SK-N-SH (cell line): Measurements from ENCODE around the gene DGKE. TPM values are rescaled to one million over a fixed set of nuclear protein-coding genes. Genes with fewer than 3 reads are reported as not detected.

Experiments
- CTCF ChIA-PET: fragments of 300-600, 350-600 bp; formaldehyde crosslinking; extraction: SDS; loops from one replicate; lab custom pipeline; 2021; lab: Yijun Ruan, JAX
- POLR2A ChIA-PET: fragments of 350-600 bp; sonication (Branson Sonifier 250); formaldehyde crosslinking; extraction: SDS; loops from one replicate; lab custom pipeline; 2020; ENCODE audit warnings: antibody characterized with exemption, inconsistent platforms; lab: Yijun Ruan, JAX
- DNase-seq: peaks from one replicate; pipeline ENCODE4 v3.0.0; 2012
- H2AFZ ChIP-seq: fragments of 200-600 bp; sonication (generic); 2 replicates; pipeline ENCODE4 v1.8.1; 2016; ENCODE audit warnings: antibody characterized with exemption, mild to moderate bottlenecking, low read depth
- H3F3A ChIP-seq: fragments of 200-600 bp; sonication (generic); replicated peaks from 2 replicates; pipeline ENCODE3; 2016; ENCODE audit warnings: antibody characterized with exemption, mild to moderate bottlenecking; ENCODE audit not compliant: insufficient read depth
- H3K27ac ChIP-seq, 2 experiments: fragments of 200-500 bp in 1 of 2; fragments of 200-600 bp in 1 of 2; sonication (Bioruptor generic) in 1 of 2; sonication (generic), shearing (Covaris generic) in 1 of 2; 2 replicates each; pipeline versions ENCODE4 v1.5.1 to v1.6.1; 2014 to 2016; ENCODE audit warnings: low read depth in 2 of 2, inconsistent platforms in 1 of 2, low read length in 1 of 2, mild to moderate bottlenecking in 1 of 2, mixed read lengths in 1 of 2
- H3K27me3 ChIP-seq: fragments of 200-600 bp; sonication (generic), shearing (Covaris generic); 2 replicates; pipeline ENCODE4 v1.6.1; 2016; ENCODE audit warnings: mixed run types; ENCODE audit not compliant: insufficient read depth
- H3K36me3 ChIP-seq, 2 experiments: fragments of 200-500 bp in 1 of 2; fragments of 200-600 bp in 1 of 2; sonication (Bioruptor generic) in 1 of 2; sonication (generic) in 1 of 2; replicated peaks in 1 of 2; 2 replicates each; pipeline versions ENCODE3 to v1.5.1; 2014 to 2016; ENCODE audit warnings: low read length in 1 of 2, mild to moderate bottlenecking in 1 of 2; ENCODE audit not compliant: insufficient read depth in 2 of 2, control insufficient read depth in 1 of 2
- H3K4me1 ChIP-seq, 2 experiments: fragments of 200-500 bp in 1 of 2; fragments of 200-600 bp in 1 of 2; sonication (Bioruptor generic) in 1 of 2; sonication (generic), shearing (Covaris generic) in 1 of 2; 2 replicates each; pipeline versions ENCODE4 v1.5.1 to v1.6.1; 2014 to 2016; ENCODE audit warnings: low read depth in 1 of 2, low read length in 1 of 2, mixed run types in 1 of 2; ENCODE audit not compliant: insufficient read depth in 2 of 2, control insufficient read depth in 1 of 2
- H3K4me2 ChIP-seq: fragments of 200-600 bp; sonication (generic), shearing (Covaris generic); 2 replicates; pipeline ENCODE4 v1.6.1; 2017; ENCODE audit warnings: mixed run types
- H3K4me3 ChIP-seq, 2 experiments: fragments of 200-500 bp in 1 of 2; fragments of 200-600 bp in 1 of 2; sonication (Bioruptor generic) in 1 of 2; sonication (generic), shearing (Covaris generic) in 1 of 2; 2 replicates each; pipeline versions ENCODE4 v1.5.1 to v1.8.1; 2014 to 2016; ENCODE audit warnings: low read depth in 2 of 2, inconsistent platforms in 1 of 2, low read length in 1 of 2, mild to moderate bottlenecking in 1 of 2, mixed read lengths in 1 of 2, moderate library complexity in 1 of 2
- H3K79me2 ChIP-seq: fragments of 200-600 bp; sonication (generic); 2 replicates; pipeline ENCODE4 v1.8.1; 2017; ENCODE audit warnings: mild to moderate bottlenecking; ENCODE audit not compliant: insufficient read depth
- H3K9ac ChIP-seq: fragments of 200-600 bp; sonication (generic); 2 replicates; pipeline ENCODE4 v1.6.1; 2017; ENCODE audit warnings: mixed run types
- H3K9me2 ChIP-seq: fragments of 200-600 bp; sonication (generic); 2 replicates; pipeline ENCODE4 v1.6.1; 2017; ENCODE audit warnings: mixed run types
- H3K9me3 ChIP-seq: fragments of 200-600 bp; sonication (generic); 2 replicates; pipeline ENCODE4 v1.6.1; 2017; ENCODE audit warnings: mixed run types, mild to moderate bottlenecking, moderate library complexity
- H4K20me1 ChIP-seq: fragments of 200-600 bp; sonication (generic); 2 replicates; pipeline ENCODE4 v1.6.1; 2017; ENCODE audit warnings: mild to moderate bottlenecking, mixed run types; ENCODE audit not compliant: insufficient read depth
- CHD2 ChIP-seq: fragments of 150-350 bp; IDR thresholded peaks from 2 replicates; pipeline ENCODE4 v1.6.1; 2018; ENCODE audit warnings: low read length; ENCODE audit not compliant: partially characterized antibody
- FOXJ3 ChIP-seq: sonication (generic); formaldehyde crosslinking; IDR thresholded peaks from 2 replicates; pipeline ENCODE4 v1.5.1; 2020; ENCODE audit warnings: mild to moderate bottlenecking, missing genetic modification reagents
- GATA2 ChIP-seq: sonication (generic); formaldehyde crosslinking; IDR thresholded peaks from 2 replicates; pipeline ENCODE4 v1.5.0; 2020; ENCODE audit warnings: mild to moderate bottlenecking, missing genetic modification reagents
- JUND ChIP-seq: IDR thresholded peaks from 2 replicates; pipeline ENCODE4 v1.4.0; 2012
- RCOR1 ChIP-seq: fragments of 150-350 bp; IDR thresholded peaks from 2 replicates; pipeline ENCODE4 v1.6.1; 2017; ENCODE audit warnings: antibody characterized with exemption, low read length
- TAF1 ChIP-seq: IDR thresholded peaks from 2 replicates; pipeline ENCODE4 v1.6.1; 2012; ENCODE audit warnings: low read depth, mild to moderate bottlenecking, low read length, moderate library complexity, borderline replicate concordance
- TCF12 ChIP-seq: IDR thresholded peaks from 2 replicates; pipeline ENCODE4 v1.4.0; 2012
- WGBS: methylation state at CpG from one replicate; pipeline ENCODE4 v1.1.6; 2017; ENCODE audit warnings: low lambda C conversion rate; 5-methylcytosine and 5-hydroxymethylcytosine counted together
- polyA plus RNA-seq, 3 experiments: library from polyadenylated mRNA; depleted of rRNA; stranded (reverse); fragments of >200 nt; gene quantifications; 2 replicates each; pipeline ENCODE4 v1.2.3, GENCODE V29; 2012
- TF ChIP-seq, protein P1 (sequence below): IDR thresholded peaks from 2 replicates; pipeline ENCODE4 v1.4.0; 2012; ENCODE audit warnings: low read depth, borderline replicate concordance
- TF ChIP-seq, protein P2 (sequence below): fragments of 150-350 bp; IDR thresholded peaks from 2 replicates; pipeline ENCODE4 v1.6.1; 2017; ENCODE audit warnings: antibody characterized with exemption, low read length, low read depth, borderline replicate concordance

DGKE gene
- polyA plus RNA-seq, 1 of the 3 experiments (the other 2 are of a cell fraction), result 2.4 TPM

DNA sequence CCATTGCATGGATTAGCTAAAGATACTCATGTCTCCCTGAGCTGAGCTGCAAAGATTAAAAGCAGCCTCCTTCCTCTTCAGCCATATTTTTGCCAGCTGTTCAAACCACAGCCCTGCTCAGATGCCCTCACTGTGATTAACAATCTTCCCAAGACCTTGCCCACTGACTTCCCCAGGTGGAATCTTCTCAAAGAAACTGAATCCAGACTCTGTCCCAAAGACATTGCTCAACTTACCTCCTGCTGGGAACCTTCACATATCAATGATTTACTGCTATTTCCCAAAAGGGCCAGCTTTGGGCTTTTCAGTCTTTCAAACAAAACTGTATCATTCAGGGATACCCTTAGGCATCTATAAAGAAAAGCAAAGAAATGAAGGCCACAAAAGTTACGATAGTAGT is 9.4 kb upstream of the DGKE start:
- ChIA-PET POLR2A (interaction anchor here (1.4 kb wide), 1 partner anchor 89 kb away, joined by 4 read pairs; the partner anchor contains the start of gene TRIM25), CTCF (interaction anchor here (0.7 to 15.9 kb wide), 5 partner anchors 20 to 136 kb away, joined by 3 to 251 read pairs (median 5); partner anchors contain the start of gene COIL)
- no peaks in the 10 kb centered on the region for H3K9me2 ChIP-seq
- no peaks in the 10 kb centered on the region; a peak in 1 of 4 replicates for H3K4me1 ChIP-seq
- TF ChIP-seq TAF1 (no peak), TCF12 (no peak), RCOR1 (no peak), GATA2 (CRISPR knock-in tag) (no peak), CHD2 (no peak), JUND (no peak)
- TF ChIP-seq, protein P1, sequence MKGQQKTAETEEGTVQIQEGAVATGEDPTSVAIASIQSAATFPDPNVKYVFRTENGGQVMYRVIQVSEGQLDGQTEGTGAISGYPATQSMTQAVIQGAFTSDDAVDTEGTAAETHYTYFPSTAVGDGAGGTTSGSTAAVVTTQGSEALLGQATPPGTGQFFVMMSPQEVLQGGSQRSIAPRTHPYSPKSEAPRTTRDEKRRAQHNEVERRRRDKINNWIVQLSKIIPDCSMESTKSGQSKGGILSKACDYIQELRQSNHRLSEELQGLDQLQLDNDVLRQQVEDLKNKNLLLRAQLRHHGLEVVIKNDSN, result no peak
- TF ChIP-seq, protein P2, sequence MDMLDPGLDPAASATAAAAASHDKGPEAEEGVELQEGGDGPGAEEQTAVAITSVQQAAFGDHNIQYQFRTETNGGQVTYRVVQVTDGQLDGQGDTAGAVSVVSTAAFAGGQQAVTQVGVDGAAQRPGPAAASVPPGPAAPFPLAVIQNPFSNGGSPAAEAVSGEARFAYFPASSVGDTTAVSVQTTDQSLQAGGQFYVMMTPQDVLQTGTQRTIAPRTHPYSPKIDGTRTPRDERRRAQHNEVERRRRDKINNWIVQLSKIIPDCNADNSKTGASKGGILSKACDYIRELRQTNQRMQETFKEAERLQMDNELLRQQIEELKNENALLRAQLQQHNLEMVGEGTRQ, result no peak
- no peak overlapping the region for H3K9ac ChIP-seq
- H2AFZ ChIP-seq, result no peak overlapping the region
- 95% methylated on average over 1 of the region's 1 CpG for WGBS
- H3K4me2 ChIP-seq, result no peak overlapping the region
- H3K4me3 ChIP-seq, result no peak overlapping the region
- H3K27me3 ChIP-seq, result no peaks in the 10 kb centered on the region
- no peak for DNase-seq
- no peaks in the 10 kb centered on the region for H3K9me3 ChIP-seq
- H3K27ac ChIP-seq, result no peak overlapping the region
- H4K20me1 ChIP-seq, result no peaks in the 10 kb centered on the region
- H3K79me2 ChIP-seq, result peaks cover 10% of the 10 kb centered on the region; the same call in 1 of the 2 replicates
- H3F3A ChIP-seq, result no peaks in the 10 kb centered on the region
- H3K36me3 ChIP-seq, result no peaks in the 10 kb centered on the region

DNA sequence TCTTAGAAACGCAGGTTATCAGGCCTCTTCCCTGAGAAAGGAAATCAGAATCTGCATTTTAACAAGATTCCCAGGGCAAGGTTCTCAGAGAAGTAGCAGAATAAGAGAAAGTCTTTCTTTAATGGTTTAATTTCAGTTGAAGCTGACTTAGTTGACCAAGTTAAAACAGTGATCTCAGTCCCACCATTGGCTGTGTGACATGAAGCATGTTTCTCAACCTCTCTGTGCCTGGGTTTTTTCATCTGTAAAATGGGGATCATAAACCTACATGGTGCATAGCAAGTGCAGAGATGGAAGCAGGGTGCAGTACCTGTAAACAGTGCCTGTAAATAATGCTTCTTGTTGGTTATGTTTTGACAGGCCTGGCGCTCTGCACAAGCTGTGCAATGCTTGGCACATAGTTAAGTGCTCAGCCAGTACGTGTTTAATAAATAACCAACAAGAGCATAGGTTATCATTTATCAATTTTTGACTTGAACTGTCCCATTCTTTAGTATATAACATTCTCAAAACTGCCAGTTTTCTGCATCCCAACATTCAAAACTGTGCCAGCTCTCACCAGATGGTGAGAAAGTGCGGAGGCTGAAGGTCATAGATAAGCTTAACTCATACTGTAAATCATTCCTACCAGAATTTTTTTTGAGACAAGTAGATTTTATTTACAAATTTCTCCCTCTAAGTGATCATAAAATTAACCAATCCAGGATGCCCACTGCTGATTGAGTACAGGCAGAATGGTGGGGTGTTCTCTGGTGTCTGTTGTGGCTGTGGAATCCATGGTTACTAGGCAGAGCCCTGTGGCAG is 7.1 kb upstream of the DGKE start:
- Histone ChIP-seq H3K9me2 (no peaks in the 10 kb centered on the region), H3K9ac (no peak overlapping the region), H4K20me1 (no peaks in the 10 kb centered on the region), H3K4me3 (no peak overlapping the region), H3K4me2 (no peak overlapping the region), H3K27me3 (no peaks in the 10 kb centered on the region), H3F3A (no peaks in the 10 kb centered on the region), H2AFZ (no peak overlapping the region), H3K27ac (no peak overlapping the region), H3K36me3 (peaks cover 0 to 6% of the 10 kb centered on the region in 2 experiments), H3K9me3 (no peaks in the 10 kb centered on the region), H3K4me1 (peaks cover 0 to under 1% of the 10 kb centered on the region in 2 experiments; a peak in 2 of 4 replicates), H3K79me2 (peaks cover 32% of the 10 kb centered on the region)
- CTCF ChIA-PET, result interaction anchor here (0.8 to 15.9 kb wide), 4 partner anchors 7 to 116 kb away, joined by 3 to 251 read pairs (median 10); no protein-coding TSS in a partner anchor
- no peak for TF ChIP-seq JUND
- TF ChIP-seq, protein P1, result no peak
- TF ChIP-seq FOXJ3 (CRISPR knock-in tag), result no peak
- POLR2A ChIA-PET, result no interaction called here
- DNase-seq, result no peak
- 97% methylated on average over 4 of the region's 4 CpGs for WGBS
